Mesenchymal stem cell (in vitro differentiated cells and primary cell): ENCODE data around the gene VPS37B.
A peak's percentile ranks its signal among the peaks of the same experiment; 100 is the strongest.

ENCODE experiments used
- DNase-seq: peaks from one replicate; pipeline ENCODE4 v3.0.0-alpha.2; 2013
- H2AFZ ChIP-seq: one replicate; pipeline ENCODE4 v1.6.1; 2013; ENCODE audit warnings: low read depth, mild to moderate bottlenecking, control low read depth, inconsistent platforms, low read length, moderate library complexity
- H2AK5ac ChIP-seq: 2 replicates; pipeline ENCODE4 v1.6.1; 2013; ENCODE audit warnings: low read length, moderate library complexity, mild to moderate bottlenecking, inconsistent platforms; ENCODE audit not compliant: severe bottlenecking
- H2BK120ac ChIP-seq: one replicate; pipeline ENCODE4 v1.6.1; 2013; ENCODE audit warnings: low read depth, mild to moderate bottlenecking, inconsistent platforms, low read length, moderate library complexity
- H2BK12ac ChIP-seq, 2 experiments: one replicate each; pipeline ENCODE4 v1.6.1; 2013; ENCODE audit warnings: inconsistent platforms in 2 of 2, low read length in 2 of 2, mild to moderate bottlenecking in 2 of 2, moderate library complexity in 2 of 2, control low read depth in 1 of 2
- H2BK15ac ChIP-seq: one replicate; pipeline ENCODE4 v1.6.1; 2013; ENCODE audit warnings: mild to moderate bottlenecking, low read depth, inconsistent platforms; ENCODE audit not compliant: poor library complexity, severe bottlenecking
- H2BK5ac ChIP-seq: 2 replicates; pipeline ENCODE4 v1.6.1; 2013; ENCODE audit warnings: low read depth, mild to moderate bottlenecking, low read length, control low read depth, inconsistent platforms; ENCODE audit not compliant: poor library complexity, severe bottlenecking
- H3K14ac ChIP-seq, 2 experiments: one replicate each; pipeline ENCODE4 v1.6.1; 2013; ENCODE audit warnings: inconsistent platforms in 2 of 2, low read length in 2 of 2, control low read depth in 1 of 2, mild to moderate bottlenecking in 1 of 2, moderate library complexity in 1 of 2
- H3K18ac ChIP-seq, 2 experiments: one replicate each; pipeline ENCODE4 v1.6.1; 2013; ENCODE audit warnings: inconsistent platforms in 2 of 2, low read length in 2 of 2, control low read depth in 1 of 2, low read depth in 1 of 2, mild to moderate bottlenecking in 1 of 2
- H3K23ac ChIP-seq, 2 experiments: one replicate each; pipeline ENCODE4 v1.6.1; 2013; ENCODE audit warnings: inconsistent platforms in 2 of 2, low read length in 2 of 2, mild to moderate bottlenecking in 2 of 2, moderate library complexity in 2 of 2, control low read depth in 1 of 2
- H3K27ac ChIP-seq: 2 replicates; pipeline ENCODE4 v1.5.1; 2013; ENCODE audit warnings: mild to moderate bottlenecking, moderate library complexity, low read length, control low read depth, inconsistent platforms; ENCODE audit not compliant: poor library complexity, severe bottlenecking
- H3K27me3 ChIP-seq, 2 experiments: 2 replicates each; pipeline versions ENCODE4 v1.6.1 to v1.7.0; 2013; ENCODE audit warnings: low read length in 2 of 2, mild to moderate bottlenecking in 2 of 2, moderate library complexity in 2 of 2, control low read depth in 1 of 2, inconsistent platforms in 1 of 2; ENCODE audit not compliant: control insufficient read depth in 1 of 2, insufficient read depth in 1 of 2
- H3K36me3 ChIP-seq, 2 experiments: 2 replicates each; pipeline versions ENCODE4 v1.6.1 to v1.7.0; 2013; ENCODE audit warnings: low read length in 2 of 2, control low read depth in 1 of 2, inconsistent platforms in 1 of 2, low read depth in 1 of 2, mild to moderate bottlenecking in 1 of 2; ENCODE audit not compliant: insufficient read depth in 2 of 2, control insufficient read depth in 1 of 2
- H3K4ac ChIP-seq, 2 experiments: one replicate each; pipeline ENCODE4 v1.6.1; 2013; ENCODE audit warnings: inconsistent platforms in 2 of 2, low read length in 2 of 2, mild to moderate bottlenecking in 2 of 2, moderate library complexity in 2 of 2, control low read depth in 1 of 2, low read depth in 1 of 2
- H3K4me1 ChIP-seq: 2 replicates; pipeline ENCODE4 v1.6.1; 2013; ENCODE audit warnings: low read depth, low read length, control low read depth; ENCODE audit not compliant: control insufficient read depth, insufficient read depth
- H3K4me2 ChIP-seq: 2 replicates; pipeline ENCODE4 v1.6.1; 2013; ENCODE audit warnings: low read length, mild to moderate bottlenecking, inconsistent platforms; ENCODE audit not compliant: poor library complexity, severe bottlenecking
- H3K4me3 ChIP-seq, 2 experiments: 2 replicates each; pipeline versions ENCODE4 v1.5.1 to v1.7.0; 2013; ENCODE audit warnings: low read length in 2 of 2, mild to moderate bottlenecking in 2 of 2, control low read depth in 1 of 2, low read depth in 1 of 2; ENCODE audit not compliant: insufficient read depth in 1 of 2
- H3K79me1 ChIP-seq: replicated peaks from 2 replicates; pipeline ENCODE4 v1.6.1; 2013; ENCODE audit warnings: mild to moderate bottlenecking, control low read depth, low read length, inconsistent platforms; ENCODE audit not compliant: poor library complexity, severe bottlenecking
- H3K9ac ChIP-seq: 2 replicates; pipeline ENCODE4 v1.7.0; 2013; ENCODE audit warnings: mild to moderate bottlenecking, low read length, moderate library complexity
- H3K9me3 ChIP-seq: 2 replicates; pipeline ENCODE4 v1.7.0; 2013; ENCODE audit warnings: mild to moderate bottlenecking, low read length; ENCODE audit not compliant: control insufficient read depth
- H4K8ac ChIP-seq: one replicate; pipeline ENCODE4 v1.6.1; 2013; ENCODE audit warnings: inconsistent platforms, mild to moderate bottlenecking, low read length, moderate library complexity
- H4K91ac ChIP-seq: one replicate; pipeline ENCODE4 v1.6.1; 2013; ENCODE audit warnings: mild to moderate bottlenecking, low read length, inconsistent platforms
- WGBS: methylation state at CpG from one replicate; pipeline ENCODE4 v1.1.7; 2013; ENCODE audit warnings: mixed read lengths; 5-methylcytosine and 5-hydroxymethylcytosine counted together

Gene VPS37B

GRCh38 chr12:122935318-122935717 lies 39.4 kb upstream of the VPS37B start:
- Histone ChIP-seq H3K27me3 (no peaks in the 10 kb centered on the region), H3K14ac (no peak overlapping the region), H3K9ac (no peak overlapping the region), H3K4ac (peak overlapping the region in 1 of 2 experiments; percentile 44), H3K23ac (no peak overlapping the region), H3K9me3 (no peaks in the 10 kb centered on the region), H2BK5ac (peak overlapping the region; percentile 5), H3K4me2 (no peak overlapping the region), H2AK5ac (no peak overlapping the region), H3K4me1 (peaks cover 9% of the 10 kb centered on the region), H4K91ac (peak overlapping the region; percentile 55), H2BK120ac (no peak overlapping the region), H3K79me1 (no peaks in the 10 kb centered on the region), H2AFZ (no peak overlapping the region), H3K36me3 (peaks cover 19 to 27% of the 10 kb centered on the region in 2 experiments), H3K27ac (no peak overlapping the region), H3K18ac (no peak overlapping the region), H2BK12ac (no peak overlapping the region), H2BK15ac (no peak overlapping the region), H3K4me3 (no peak overlapping the region), H4K8ac (no peak overlapping the region)
- no peak for DNase-seq
- 84% methylated on average over 7 of the region's 8 CpGs for WGBS

GRCh38 chr12:122934722-122935121 lies 38.8 kb upstream of the VPS37B start:
- H2BK12ac ChIP-seq, result no peak overlapping the region
- no peak overlapping the region for H2AK5ac ChIP-seq
- no peaks in the 10 kb centered on the region for H3K9me3 ChIP-seq
- no peak overlapping the region for H3K4me2 ChIP-seq
- H2BK5ac ChIP-seq, result no peak overlapping the region
- no peak overlapping the region for H3K27ac ChIP-seq
- H3K36me3 ChIP-seq, result peaks cover 20 to 24% of the 10 kb centered on the region in 2 experiments
- no peak overlapping the region for H3K4ac ChIP-seq
- 90% methylated on average over 2 of the region's 3 CpGs for WGBS
- no peaks in the 10 kb centered on the region for H3K79me1 ChIP-seq
- no peaks in the 10 kb centered on the region for H3K27me3 ChIP-seq
- H2AFZ ChIP-seq, result no peak overlapping the region
- H3K9ac ChIP-seq, result no peak overlapping the region
- H3K4me3 ChIP-seq, result no peak overlapping the region
- H4K91ac ChIP-seq, result no peak overlapping the region
- peak overlapping the region in 1 of 2 experiments; percentile 4 for H3K14ac ChIP-seq
- H2BK15ac ChIP-seq, result no peak overlapping the region
- no peak for DNase-seq
- no peak overlapping the region for H3K18ac ChIP-seq
- H3K23ac ChIP-seq, result no peak overlapping the region
- peaks cover 10% of the 10 kb centered on the region for H3K4me1 ChIP-seq
- no peak overlapping the region for H2BK120ac ChIP-seq
- H4K8ac ChIP-seq, result no peak overlapping the region

GRCh38 chr12:122932207-122932606 lies 36.3 kb upstream of the VPS37B start:
- no peak for DNase-seq
- Histone ChIP-seq H3K36me3 (peaks cover 18 to 22% of the 10 kb centered on the region in 2 experiments), H3K4me2 (no peak overlapping the region), H2BK120ac (no peak overlapping the region), H2AK5ac (no peak overlapping the region), H3K14ac (no peak overlapping the region), H4K91ac (no peak overlapping the region), H3K23ac (no peak overlapping the region), H2BK15ac (no peak overlapping the region), H3K27me3 (no peaks in the 10 kb centered on the region), H3K79me1 (no peaks in the 10 kb centered on the region), H3K4me1 (peaks cover 10% of the 10 kb centered on the region), H3K18ac (no peak overlapping the region), H3K27ac (no peak overlapping the region), H3K4me3 (no peak overlapping the region), H3K9me3 (no peaks in the 10 kb centered on the region), H3K4ac (no peak overlapping the region), H2AFZ (no peak overlapping the region), H2BK5ac (no peak overlapping the region), H2BK12ac (no peak overlapping the region), H4K8ac (no peak overlapping the region), H3K9ac (no peak overlapping the region)
- 92% methylated on average over 8 of the region's 8 CpGs for WGBS

- Histone ChIP-seq H2BK5ac (no peak overlapping the region), H3K27me3 (no peaks in the 10 kb centered on the region), H3K4me3 (no peak overlapping the region), H3K14ac (peak overlapping the region in 1 of 2 experiments; percentile 21), H2BK15ac (no peak overlapping the region), H3K27ac (no peak overlapping the region), H3K4me1 (peaks cover 7% of the 10 kb centered on the region), H3K79me1 (no peaks in the 10 kb centered on the region), H2AFZ (no peak overlapping the region), H2AK5ac (no peak overlapping the region), H3K18ac (no peak overlapping the region), H3K4me2 (no peak overlapping the region), H3K23ac (peak overlapping the region in 1 of 2 experiments; percentile 81), H4K8ac (no peak overlapping the region), H4K91ac (no peak overlapping the region), H2BK120ac (no peak overlapping the region), H2BK12ac (peak overlapping the region in 1 of 2 experiments; percentile 40), H3K9me3 (peaks cover 2% of the 10 kb centered on the region), H3K36me3 (peaks cover 13 to 19% of the 10 kb centered on the region in 2 experiments), H3K4ac (no peak overlapping the region), H3K9ac (no peak overlapping the region)
- no peak for DNase-seq
- WGBS, result 96% methylated on average over 23 of the region's 23 CpGs
These were observed 33.9 kb upstream of the VPS37B start for GRCh38 chr12:122929812-122930211.
